Stomach (tissue), 9 donors: ENCODE data around the gene FIS1. TPM values are rescaled to one million over a fixed set of nuclear protein-coding genes. Genes with fewer than 3 reads are reported as not detected.

ENCODE experiments used
- DNase-seq, 2 donors: peaks; one replicate each; pipeline versions ENCODE4 v3.0.0 to v3.0.0-alpha.2; 2013 to 2019
- H3K27ac ChIP-seq, 5 donors: fragments of 200-600 bp in 4 of 5; sonication (generic) in 4 of 5; one replicate each; pipeline ENCODE4 v1.5.1; 2013 to 2019; ENCODE audit warnings: mild to moderate bottlenecking in 1 of 5, moderate library complexity in 1 of 5
- H3K27me3 ChIP-seq, 3 donors: fragments of 200-600 bp; sonication (generic); one replicate each; pipeline ENCODE4 v1.5.1; 2017 to 2019; ENCODE audit warnings: mixed run types in 1 of 3
- H3K36me3 ChIP-seq, 4 donors: fragments of 200-600 bp; sonication (generic); 1 replicate in 3 of 4; 2 replicates in 1 of 4; pipeline ENCODE4 v1.5.1; 2016 to 2019
- H3K4me1 ChIP-seq, 4 donors: fragments of 200-600 bp; sonication (generic); one replicate each; pipeline ENCODE4 v1.5.1; 2016 to 2019
- H3K4me3 ChIP-seq, 4 donors: fragments of 200-600 bp; sonication (generic) in 3 of 4; one replicate each; pipeline ENCODE4 v1.5.1; 2016 to 2019; ENCODE audit warnings: mild to moderate bottlenecking in 1 of 4
- H3K9me3 ChIP-seq, 4 donors: fragments of 200-600 bp; sonication (generic); one replicate each; pipeline ENCODE4 v1.5.1; 2016 to 2019
- CTCF ChIP-seq, 7 experiments: fragments of 450-650 bp in 4 of 7; fragments of 200-600 bp in 3 of 7; sonication (generic) in 3 of 7; IDR thresholded peaks; one replicate each; pipeline ENCODE4 v1.5.1; 2016 to 2019; ENCODE audit warnings: antibody characterized with exemption in 7 of 7, control low read depth in 2 of 7, mild to moderate bottlenecking in 1 of 7
- EP300 ChIP-seq: sonication (generic); formaldehyde crosslinking; IDR thresholded peaks from one replicate; pipeline ENCODE4 v1.6.1; 2017; ENCODE audit warnings: antibody characterized with exemption
- POLR2A ChIP-seq, 4 donors: fragments of 450-650 bp; IDR thresholded peaks; one replicate each; pipeline ENCODE4 v1.6.1; 2016; ENCODE audit warnings: antibody characterized with exemption in 4 of 4, control low read depth in 2 of 4, mild to moderate bottlenecking in 1 of 4, moderate library complexity in 1 of 4
- POLR2AphosphoS5 ChIP-seq, 3 donors: sonication (generic); formaldehyde crosslinking; IDR thresholded peaks; one replicate each; pipeline ENCODE4 v1.6.1; 2016; ENCODE audit warnings: antibody characterized with exemption in 3 of 3
- WGBS, 5 donors: extraction: QIAGEN DNeasy Blood & Tissue Kit in 3 of 5; methylation state at CpG; one replicate each; pipeline versions ENCODE4 v1.1.5 to v1.1.7; 2013 to 2018; 5-methylcytosine and 5-hydroxymethylcytosine counted together
- intact Hi-C: fragments of 100-400 bp; cut with DNase I; formaldehyde crosslinking; loops from one replicate; pipeline ENCODE4 v1.15.1; 2023; ENCODE audit warnings: low total_unique reads
- polyA plus RNA-seq, 3 donors: library from polyadenylated mRNA; stranded (reverse); fragments of 200-250 nt; gene quantifications; one replicate each; pipeline ENCODE4 v1.2.3, GENCODE V29; 2013
- total RNA-seq, 5 donors: library from RNA; depleted of rRNA; stranded (reverse); fragments of >200 nt; gene quantifications; one replicate each; pipeline versions ENCODE4 v1.1.0 to v1.2.3, GENCODE V29; 2014 to 2016
- donor health status: healthy with polysubstance abuse.
- donor health status: Bipolar disorder and iron deficiency.
- donor health status: healthy.

Gene FIS1
- total and polyA plus RNA-seq, 8 donors = 72.4 to 329 (median 199) TPM

GRCh38 chr7:101223528-101223927 is 21.4 kb downstream of the FIS1 start:
- intact Hi-C loops = no loop called here

GRCh38 chr7:101222275-101222830 is 22.5 kb downstream of the FIS1 start:
- H3K4me1 ChIP-seq = peaks cover 18 to 35% (median 30%) of the 10 kb centered on the region in 4 donors
- intact Hi-C loops = no loop called here
- no peaks in the 10 kb centered on the region for H3K9me3 ChIP-seq
- H3K27ac ChIP-seq = no peak overlapping the region
- DNase-seq = no peak
- 87 to 97% (median 94%) methylated on average over 15 to 27 of the region's 27 CpGs for WGBS, 5 donors
- TF ChIP-seq POLR2AphosphoS5 (IDR thresholded peaks at IDR 0.05) = no peak
- TF ChIP-seq EP300 = no peak
- TF ChIP-seq POLR2A (IDR thresholded peaks at IDR 0.05) = no peak
- TF ChIP-seq CTCF (IDR thresholded peaks at IDR 0.05) = no peak
- peaks cover 31 to 60% (median 56%) of the 10 kb centered on the region in 4 donors for H3K36me3 ChIP-seq
- no peak overlapping the region for H3K4me3 ChIP-seq
- H3K27me3 ChIP-seq = no peaks in the 10 kb centered on the region

More at GRCh38 chr7:101223528-101223927, 21.4 kb downstream of the FIS1 start:
- TF ChIP-seq POLR2AphosphoS5 (IDR thresholded peaks at IDR 0.05) (no peak), POLR2A (IDR thresholded peaks at IDR 0.05) (no peak), EP300 (no peak), CTCF (IDR thresholded peaks at IDR 0.05) (no peak)
- Histone ChIP-seq H3K4me3 (no peak overlapping the region), H3K36me3 (peaks cover 39 to 71% (median 67%) of the 10 kb centered on the region in 4 donors), H3K27ac (no peak overlapping the region), H3K4me1 (peaks cover 17 to 32% (median 27%) of the 10 kb centered on the region in 4 donors), H3K9me3 (no peaks in the 10 kb centered on the region), H3K27me3 (no peaks in the 10 kb centered on the region)
- no peak for DNase-seq
- whole genome bisulfite sequencing, 5 donors = 92 to 98% (median 97%) methylated on average over 13 to 15 of the region's 15 CpGs

- H3K36me3 ChIP-seq = peaks cover 25 to 47% (median 42%) of the 10 kb centered on the region in 4 donors
- WGBS, 5 donors = 46 to 81% (median 65%) methylated on average over 5 of the region's 5 CpGs
- H3K27ac ChIP-seq = no peak overlapping the region
- peaks cover 29 to 49% (median 44%) of the 10 kb centered on the region in 4 donors for H3K4me1 ChIP-seq
- DNase-seq = no peak
- H3K9me3 ChIP-seq = no peaks in the 10 kb centered on the region
- no peaks in the 10 kb centered on the region for H3K27me3 ChIP-seq
- H3K4me3 ChIP-seq = no peak overlapping the region
- no peak for TF ChIP-seq EP300
- no peak for TF ChIP-seq CTCF (IDR thresholded peaks at IDR 0.05)
- no peak for TF ChIP-seq POLR2A (IDR thresholded peaks at IDR 0.05)
- TF ChIP-seq POLR2AphosphoS5 (IDR thresholded peaks at IDR 0.05) = no peak
- intact Hi-C loops = no loop called here
These were observed 24.6 kb downstream of the FIS1 start for GRCh38 chr7:101220295-101220694.

GRCh38 chr7:101218236-101219125 is 26.4 kb downstream of the FIS1 start:
- DNase-seq = no peak
- TF ChIP-seq CTCF (IDR thresholded peaks at IDR 0.05) (no peak), EP300 (no peak), POLR2A (IDR thresholded peaks at IDR 0.05) (no peak), POLR2AphosphoS5 (IDR thresholded peaks at IDR 0.05) (no peak)
- intact Hi-C loops = no loop called here
- WGBS, 5 donors = 4 to 7% (median 6%) methylated on average over 26 of the region's 26 CpGs
- peaks cover 22 to 47% (median 42%) of the 10 kb centered on the region in 4 donors for H3K36me3 ChIP-seq
- no peaks in the 10 kb centered on the region for H3K9me3 ChIP-seq
- peak overlapping the region; percentile 78 to 98 (median 82) for H3K4me3 ChIP-seq
- no peaks in the 10 kb centered on the region for H3K27me3 ChIP-seq
- H3K27ac ChIP-seq = peak overlapping the region; percentile 92 to 96 (median 94)
- peaks cover 29 to 56% (median 45%) of the 10 kb centered on the region in 4 donors for H3K4me1 ChIP-seq
